H9 (cell line): ENCODE data around the gene TMEM192. TPM values are rescaled to one million over a fixed set of nuclear protein-coding genes. Genes with fewer than 3 reads are reported as not detected.

Experiments used
- DNase-seq: peaks from one replicate; pipeline ENCODE4 v3.0.0-alpha.2; 2017
- H2AFZ ChIP-seq: one replicate; pipeline ENCODE4 v1.6.1; 2013; ENCODE audit warnings: mild to moderate bottlenecking, low read length, control low read depth, moderate library complexity
- H2AK5ac ChIP-seq: 2 replicates; pipeline ENCODE4 v1.6.1; 2013; ENCODE audit warnings: low read length, control low read depth, mixed read lengths; ENCODE audit not compliant: insufficient read length
- H2BK120ac ChIP-seq: one replicate; pipeline ENCODE4 v1.6.1; 2013; ENCODE audit warnings: low read depth, mild to moderate bottlenecking, low read length, control low read depth, inconsistent platforms; ENCODE audit not compliant: poor library complexity, severe bottlenecking
- H2BK12ac ChIP-seq: 2 replicates; pipeline ENCODE4 v1.6.1; 2013; ENCODE audit warnings: low read length, control low read depth, mixed read lengths, low read depth; ENCODE audit not compliant: insufficient read length
- H2BK15ac ChIP-seq: 2 replicates; pipeline ENCODE4 v1.6.1; 2013; ENCODE audit warnings: low read depth, low read length, control low read depth
- H2BK20ac ChIP-seq: one replicate; pipeline ENCODE4 v1.6.1; 2013; ENCODE audit warnings: low read depth, mild to moderate bottlenecking, low read length, control low read depth, inconsistent platforms; ENCODE audit not compliant: poor library complexity, severe bottlenecking
- H2BK5ac ChIP-seq: 2 replicates; pipeline ENCODE4 v1.6.1; 2013; ENCODE audit warnings: low read length, control low read depth, mixed read lengths; ENCODE audit not compliant: insufficient read length
- H3K14ac ChIP-seq: 2 replicates; pipeline ENCODE4 v1.6.1; 2013; ENCODE audit warnings: low read length, control low read depth; ENCODE audit not compliant: insufficient read depth
- H3K18ac ChIP-seq: 2 replicates; pipeline ENCODE4 v1.6.1; 2013; ENCODE audit warnings: low read depth, mild to moderate bottlenecking, mixed read lengths, low read length, control low read depth; ENCODE audit not compliant: insufficient read length
- H3K23ac ChIP-seq: 2 replicates; pipeline ENCODE4 v1.6.1; 2013; ENCODE audit warnings: low read length, control low read depth, mixed read lengths, low read depth; ENCODE audit not compliant: insufficient read length
- H3K23me2 ChIP-seq: 2 replicates; pipeline ENCODE4 v1.6.1; 2013; ENCODE audit warnings: low read depth, mild to moderate bottlenecking, mixed read lengths, low read length, control low read depth; ENCODE audit not compliant: insufficient read length, poor library complexity, severe bottlenecking
- H3K27ac ChIP-seq: 2 replicates; pipeline ENCODE4 v1.5.1; 2013; ENCODE audit warnings: low read length, control low read depth, mixed read lengths, low read depth; ENCODE audit not compliant: insufficient read length
- H3K27me3 ChIP-seq: 2 replicates; pipeline ENCODE4 v1.6.1; 2013; ENCODE audit warnings: low read length, control low read depth, inconsistent platforms; ENCODE audit not compliant: insufficient read depth
- H3K4ac ChIP-seq: 2 replicates; pipeline ENCODE4 v1.6.1; 2013; ENCODE audit warnings: low read depth, mild to moderate bottlenecking, control low read depth, inconsistent platforms, low read length, moderate library complexity
- H3K4me1 ChIP-seq: 2 replicates; pipeline ENCODE4 v1.6.1; 2013; ENCODE audit warnings: low read length, control low read depth, inconsistent platforms; ENCODE audit not compliant: insufficient read depth
- H3K4me2 ChIP-seq: 2 replicates; pipeline ENCODE4 v1.6.1; 2013; ENCODE audit warnings: low read length, control low read depth, mixed read lengths; ENCODE audit not compliant: insufficient read length, insufficient read depth
- H3K56ac ChIP-seq: 2 replicates; pipeline ENCODE4 v1.6.1; 2013; ENCODE audit warnings: low read depth, mild to moderate bottlenecking, mixed read lengths, low read length, control low read depth; ENCODE audit not compliant: insufficient read length
- H3K79me1 ChIP-seq: 2 replicates; pipeline ENCODE4 v1.6.1; 2013; ENCODE audit warnings: low read depth, mild to moderate bottlenecking, moderate library complexity, low read length, control low read depth, inconsistent platforms; ENCODE audit not compliant: insufficient read depth, poor library complexity, severe bottlenecking
- H3K79me2 ChIP-seq: 2 replicates; pipeline ENCODE4 v1.6.1; 2013; ENCODE audit warnings: low read length, control low read depth, inconsistent platforms; ENCODE audit not compliant: insufficient read depth
- H3K9ac ChIP-seq: 2 replicates; pipeline ENCODE4 v1.6.1; 2013; ENCODE audit warnings: low read length, control low read depth, mixed read lengths; ENCODE audit not compliant: insufficient read length; ENCODE audit errors: extremely low read depth
- H3K9me3 ChIP-seq: one replicate; pipeline ENCODE4 v1.6.1; 2013; ENCODE audit warnings: low read depth, low read length, inconsistent platforms; ENCODE audit not compliant: control insufficient read depth
- H3T11ph ChIP-seq: one replicate; pipeline ENCODE4 v1.6.1; 2013; ENCODE audit warnings: mild to moderate bottlenecking, low read length, control low read depth, inconsistent platforms
- H4K20me1 ChIP-seq: one replicate; pipeline ENCODE4 v1.6.1; 2013; ENCODE audit not compliant: control insufficient read depth, insufficient read length, insufficient read depth
- H4K5ac ChIP-seq: 2 replicates; pipeline ENCODE4 v1.6.1; 2013; ENCODE audit warnings: low read depth, mild to moderate bottlenecking, mixed read lengths, low read length, control low read depth; ENCODE audit not compliant: insufficient read length
- H4K8ac ChIP-seq: replicated peaks from 2 replicates; pipeline ENCODE4 v1.6.1; 2013; ENCODE audit warnings: low read length, control low read depth, mixed read lengths, low read depth; ENCODE audit not compliant: insufficient read length
- H4K91ac ChIP-seq: 2 replicates; pipeline ENCODE4 v1.6.1; 2013; ENCODE audit warnings: low read depth, mild to moderate bottlenecking, moderate library complexity, mixed read lengths, low read length, control low read depth; ENCODE audit not compliant: insufficient read length
- H3K27ac Mint-ChIP-seq, 3 experiments: 2 replicates in 2 of 3; 3 replicates in 1 of 3; pipeline ENCODE4 v1.8.0; 2020 to 2021; ENCODE audit warnings: mixed read lengths in 3 of 3, mild to moderate bottlenecking in 1 of 3, moderate library complexity in 1 of 3
- H3K27me3 Mint-ChIP-seq: 2 replicates; pipeline ENCODE4 v1.8.0; 2021; ENCODE audit warnings: low read depth, mild to moderate bottlenecking, moderate library complexity, mixed read lengths
- H3K36me3 Mint-ChIP-seq, 3 experiments: 2 replicates in 2 of 3; 3 replicates in 1 of 3; pipeline ENCODE4 v1.8.0; 2020 to 2021; ENCODE audit warnings: low read depth in 3 of 3, mixed read lengths in 3 of 3; ENCODE audit not compliant: insufficient read depth in 1 of 3
- H3K4me1 Mint-ChIP-seq, 2 experiments: 2 replicates each; pipeline ENCODE4 v1.8.0; 2020; ENCODE audit warnings: mixed read lengths in 2 of 2
- H3K4me3 Mint-ChIP-seq, 2 experiments: 2 replicates in 1 of 2; 3 replicates in 1 of 2; pipeline ENCODE4 v1.8.0; 2020 to 2021; ENCODE audit warnings: mild to moderate bottlenecking in 2 of 2, mixed read lengths in 2 of 2, moderate library complexity in 1 of 2
- H3K9me3 Mint-ChIP-seq, 2 experiments: 2 replicates in 1 of 2; 3 replicates in 1 of 2; pipeline ENCODE4 v1.8.0; 2020; ENCODE audit warnings: mild to moderate bottlenecking in 2 of 2, mixed read lengths in 2 of 2, moderate library complexity in 1 of 2
- total RNA-seq: library from RNA; stranded (reverse); gene quantifications from 2 replicates; pipeline ENCODE4 v1.2.1, GENCODE V29; 2021
- TF ChIP-seq, protein P1 (sequence below): fragments of 200-600 bp; sonication (generic); conservative IDR thresholded peaks from 3 replicates; pipeline ENCODE4 v1.8.0; 2021; ENCODE audit warnings: antibody characterized with exemption, mild to moderate bottlenecking

Gene TMEM192
- total RNA-seq, 1 experiment from 2014 or later = 8.3 TPM

DNA sequence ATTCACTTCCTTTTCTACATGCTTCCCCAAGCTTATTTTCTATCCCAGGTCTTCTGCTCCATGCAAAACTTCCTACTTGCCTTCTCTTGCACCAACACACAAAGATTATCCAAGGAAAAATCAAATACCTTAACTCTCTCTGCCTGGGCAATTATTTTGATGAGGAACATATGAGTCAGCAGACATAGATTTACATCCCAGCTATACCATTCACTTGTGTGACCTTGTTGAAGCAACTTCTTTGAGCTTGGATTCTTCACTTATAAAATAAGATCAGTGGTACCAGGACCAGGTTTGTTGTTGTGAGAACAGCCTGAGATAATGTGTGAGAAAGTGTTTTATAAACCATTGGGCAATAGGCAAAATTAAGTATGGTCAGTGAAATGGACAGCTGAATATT is 39.1 kb upstream of the TMEM192 start:
- H2BK20ac ChIP-seq = no peak overlapping the region
- H3K9me3 Mint-ChIP-seq = peaks cover 2% of the 10 kb centered on the region in 2 experiments; a peak in 2 of 5 replicates
- no peaks in the 10 kb centered on the region for H3K9me3 ChIP-seq
- no peak overlapping the region for H3K4me2 ChIP-seq
- no peak overlapping the region for H3K27ac ChIP-seq
- no peak overlapping the region for H3K9ac ChIP-seq
- no peaks in the 10 kb centered on the region for H3K79me2 ChIP-seq
- DNase-seq = no peak
- no peaks in the 10 kb centered on the region for H3K4me1 ChIP-seq
- H3K23me2 ChIP-seq = no peaks in the 10 kb centered on the region
- no peak overlapping the region for H2BK12ac ChIP-seq
- H3K27me3 Mint-ChIP-seq = no peaks in the 10 kb centered on the region; the same call in 1 of the 2 replicates
- H3K36me3 Mint-ChIP-seq = peaks cover 0 to 2% (median 0%) of the 10 kb centered on the region in 3 experiments; a peak in 2 of 7 replicates
- H3K79me1 ChIP-seq = no peaks in the 10 kb centered on the region
- no peak overlapping the region for H3T11ph ChIP-seq
- no peak overlapping the region for H3K18ac ChIP-seq
- TF ChIP-seq, protein P1, sequence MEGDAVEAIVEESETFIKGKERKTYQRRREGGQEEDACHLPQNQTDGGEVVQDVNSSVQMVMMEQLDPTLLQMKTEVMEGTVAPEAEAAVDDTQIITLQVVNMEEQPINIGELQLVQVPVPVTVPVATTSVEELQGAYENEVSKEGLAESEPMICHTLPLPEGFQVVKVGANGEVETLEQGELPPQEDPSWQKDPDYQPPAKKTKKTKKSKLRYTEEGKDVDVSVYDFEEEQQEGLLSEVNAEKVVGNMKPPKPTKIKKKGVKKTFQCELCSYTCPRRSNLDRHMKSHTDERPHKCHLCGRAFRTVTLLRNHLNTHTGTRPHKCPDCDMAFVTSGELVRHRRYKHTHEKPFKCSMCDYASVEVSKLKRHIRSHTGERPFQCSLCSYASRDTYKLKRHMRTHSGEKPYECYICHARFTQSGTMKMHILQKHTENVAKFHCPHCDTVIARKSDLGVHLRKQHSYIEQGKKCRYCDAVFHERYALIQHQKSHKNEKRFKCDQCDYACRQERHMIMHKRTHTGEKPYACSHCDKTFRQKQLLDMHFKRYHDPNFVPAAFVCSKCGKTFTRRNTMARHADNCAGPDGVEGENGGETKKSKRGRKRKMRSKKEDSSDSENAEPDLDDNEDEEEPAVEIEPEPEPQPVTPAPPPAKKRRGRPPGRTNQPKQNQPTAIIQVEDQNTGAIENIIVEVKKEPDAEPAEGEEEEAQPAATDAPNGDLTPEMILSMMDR = no peak
- no peak overlapping the region for H2AK5ac ChIP-seq
- no peaks in the 10 kb centered on the region for H4K20me1 ChIP-seq
- H2BK5ac ChIP-seq = no peak overlapping the region
- no peak overlapping the region for H4K91ac ChIP-seq
- H3K14ac ChIP-seq = no peak overlapping the region
- H3K56ac ChIP-seq = no peak overlapping the region
- H3K23ac ChIP-seq = no peak overlapping the region
- H3K4ac ChIP-seq = no peak overlapping the region
- H3K27me3 ChIP-seq = no peaks in the 10 kb centered on the region
- H3K4me1 Mint-ChIP-seq = no peaks in the 10 kb centered on the region
- no peak overlapping the region for H2BK120ac ChIP-seq
- H4K8ac ChIP-seq = no peak overlapping the region
- H2BK15ac ChIP-seq = no peak overlapping the region
- no peak overlapping the region for H3K27ac Mint-ChIP-seq
- no peak overlapping the region for H3K4me3 Mint-ChIP-seq
- no peak overlapping the region for H4K5ac ChIP-seq
- no peak overlapping the region for H2AFZ ChIP-seq
